LNCAP (cell line): ENCODE data around the gene TTLL11.

Experiments used
- TF ChIP-seq, protein P1 (sequence below): fragments of 450-650 bp; IDR thresholded peaks from 2 replicates; pipeline ENCODE4 v1.5.1; 2017; ENCODE audit warnings: mild to moderate bottlenecking

The TTLL11 gene

DNA sequence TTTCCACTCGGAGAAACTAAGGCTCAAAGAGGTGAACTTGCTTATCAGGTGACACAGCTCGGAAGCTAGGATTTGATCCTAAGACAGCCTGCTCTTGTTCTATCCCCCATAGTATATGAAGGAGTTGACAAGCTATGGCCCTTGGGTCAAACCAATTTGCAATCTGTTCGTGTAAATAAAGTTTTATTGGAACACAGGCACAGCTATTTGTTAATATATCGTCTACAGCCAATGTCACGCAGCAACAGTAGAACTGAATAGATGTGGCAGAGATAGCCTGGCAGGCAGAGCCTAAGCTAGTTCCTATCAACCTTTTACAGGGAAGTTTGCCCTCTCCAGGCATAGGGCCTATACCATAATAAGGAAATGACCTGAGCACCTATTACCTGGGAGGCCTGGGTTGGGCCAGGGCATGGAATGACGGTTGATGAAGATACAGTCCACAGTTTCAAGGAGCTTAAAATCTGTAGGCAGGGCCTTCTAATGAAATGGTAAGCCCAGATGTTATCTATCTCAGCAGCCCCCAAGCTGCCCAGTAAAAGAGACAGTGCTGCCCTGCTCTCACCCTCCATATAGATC, 179.0 kb downstream of the TTLL11 start:
- TF ChIP-seq, protein P1, sequence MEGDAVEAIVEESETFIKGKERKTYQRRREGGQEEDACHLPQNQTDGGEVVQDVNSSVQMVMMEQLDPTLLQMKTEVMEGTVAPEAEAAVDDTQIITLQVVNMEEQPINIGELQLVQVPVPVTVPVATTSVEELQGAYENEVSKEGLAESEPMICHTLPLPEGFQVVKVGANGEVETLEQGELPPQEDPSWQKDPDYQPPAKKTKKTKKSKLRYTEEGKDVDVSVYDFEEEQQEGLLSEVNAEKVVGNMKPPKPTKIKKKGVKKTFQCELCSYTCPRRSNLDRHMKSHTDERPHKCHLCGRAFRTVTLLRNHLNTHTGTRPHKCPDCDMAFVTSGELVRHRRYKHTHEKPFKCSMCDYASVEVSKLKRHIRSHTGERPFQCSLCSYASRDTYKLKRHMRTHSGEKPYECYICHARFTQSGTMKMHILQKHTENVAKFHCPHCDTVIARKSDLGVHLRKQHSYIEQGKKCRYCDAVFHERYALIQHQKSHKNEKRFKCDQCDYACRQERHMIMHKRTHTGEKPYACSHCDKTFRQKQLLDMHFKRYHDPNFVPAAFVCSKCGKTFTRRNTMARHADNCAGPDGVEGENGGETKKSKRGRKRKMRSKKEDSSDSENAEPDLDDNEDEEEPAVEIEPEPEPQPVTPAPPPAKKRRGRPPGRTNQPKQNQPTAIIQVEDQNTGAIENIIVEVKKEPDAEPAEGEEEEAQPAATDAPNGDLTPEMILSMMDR = no peak

DNA sequence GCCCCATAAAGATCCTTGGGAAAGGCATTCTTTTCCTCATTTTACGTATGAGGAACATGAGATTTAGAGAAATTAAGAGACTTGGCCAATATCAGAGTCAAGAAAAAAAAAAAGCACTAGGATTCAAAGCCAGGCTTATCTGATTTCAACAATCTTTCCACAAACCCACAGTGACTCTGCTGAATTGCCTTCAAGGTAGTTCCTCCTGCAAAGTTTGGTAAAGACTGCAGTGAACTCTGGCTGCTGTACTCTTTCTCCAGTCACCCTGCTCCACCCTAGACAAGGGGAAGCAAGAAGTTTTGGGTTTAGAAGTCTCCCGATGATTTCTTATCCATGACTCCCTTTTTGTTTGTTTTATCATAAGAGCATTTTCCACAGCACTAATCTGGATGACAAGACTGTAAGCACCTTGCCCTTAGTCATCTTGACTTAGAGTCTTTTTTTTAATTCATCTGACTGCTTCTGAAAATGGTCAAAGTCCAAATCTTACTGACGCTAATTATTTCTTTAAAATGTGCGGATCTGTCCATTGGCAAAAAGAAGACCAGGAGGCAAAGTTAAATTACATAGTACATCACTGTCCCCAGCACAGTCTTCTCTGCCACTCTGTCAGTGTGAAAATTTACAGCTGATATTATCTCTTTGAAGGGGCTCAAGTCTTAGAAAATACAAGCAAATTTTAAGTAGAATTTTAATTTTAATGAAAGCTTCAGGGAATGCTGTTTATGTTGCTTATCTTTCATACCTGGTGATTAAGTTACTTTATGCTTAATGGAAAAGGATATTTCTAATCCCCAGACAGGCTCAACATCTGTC, 180.1 kb downstream of the TTLL11 start:
- TF ChIP-seq, protein P1 = no peak

DNA sequence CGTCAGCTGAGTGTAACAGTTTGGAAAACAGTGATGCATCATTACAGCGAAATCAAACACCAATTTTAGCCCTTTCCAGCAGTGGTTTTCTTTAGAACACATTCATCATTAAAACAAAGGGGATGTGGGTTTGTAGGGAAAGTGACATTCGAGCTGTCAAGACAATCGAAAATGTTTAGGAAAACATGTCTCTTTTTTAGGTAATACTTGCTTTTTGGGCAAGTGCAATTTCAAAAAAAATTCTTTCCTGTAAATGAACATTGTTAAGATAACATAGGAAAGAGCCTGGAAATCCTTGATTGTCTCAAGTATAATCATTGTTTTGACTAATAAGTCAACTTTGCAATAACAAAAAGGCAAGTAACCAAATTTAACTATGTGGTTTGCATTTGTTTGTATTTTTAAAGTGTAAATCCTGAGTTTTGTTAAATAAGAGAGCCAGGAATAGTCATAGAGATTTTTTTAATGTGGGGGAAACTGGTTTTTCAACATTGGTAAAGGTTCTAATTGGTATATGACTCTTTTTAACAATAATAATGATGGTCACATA, 182.5 kb downstream of the TTLL11 start:
- TF ChIP-seq, protein P1 = no peak

DNA sequence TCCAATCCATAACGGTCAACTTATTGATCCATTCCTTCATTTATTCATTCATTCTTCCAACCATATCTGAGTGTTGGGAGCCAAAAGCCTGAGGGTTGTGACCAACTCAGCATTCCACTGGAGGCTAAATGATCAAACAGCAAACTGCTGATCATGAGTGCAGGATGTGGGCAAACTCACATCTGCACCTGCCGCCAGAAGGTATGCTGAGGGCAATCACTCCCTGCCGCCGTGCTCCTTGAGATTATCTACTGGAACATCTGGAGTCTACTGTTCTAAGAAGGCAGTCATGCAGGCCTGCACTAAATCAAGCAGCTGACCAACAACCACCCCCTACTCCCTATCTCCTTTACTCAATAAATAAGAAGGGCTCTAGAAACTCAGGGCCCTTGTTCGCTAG, 184.0 kb downstream of the TTLL11 start:
- TF ChIP-seq, protein P1 = no peak

DNA sequence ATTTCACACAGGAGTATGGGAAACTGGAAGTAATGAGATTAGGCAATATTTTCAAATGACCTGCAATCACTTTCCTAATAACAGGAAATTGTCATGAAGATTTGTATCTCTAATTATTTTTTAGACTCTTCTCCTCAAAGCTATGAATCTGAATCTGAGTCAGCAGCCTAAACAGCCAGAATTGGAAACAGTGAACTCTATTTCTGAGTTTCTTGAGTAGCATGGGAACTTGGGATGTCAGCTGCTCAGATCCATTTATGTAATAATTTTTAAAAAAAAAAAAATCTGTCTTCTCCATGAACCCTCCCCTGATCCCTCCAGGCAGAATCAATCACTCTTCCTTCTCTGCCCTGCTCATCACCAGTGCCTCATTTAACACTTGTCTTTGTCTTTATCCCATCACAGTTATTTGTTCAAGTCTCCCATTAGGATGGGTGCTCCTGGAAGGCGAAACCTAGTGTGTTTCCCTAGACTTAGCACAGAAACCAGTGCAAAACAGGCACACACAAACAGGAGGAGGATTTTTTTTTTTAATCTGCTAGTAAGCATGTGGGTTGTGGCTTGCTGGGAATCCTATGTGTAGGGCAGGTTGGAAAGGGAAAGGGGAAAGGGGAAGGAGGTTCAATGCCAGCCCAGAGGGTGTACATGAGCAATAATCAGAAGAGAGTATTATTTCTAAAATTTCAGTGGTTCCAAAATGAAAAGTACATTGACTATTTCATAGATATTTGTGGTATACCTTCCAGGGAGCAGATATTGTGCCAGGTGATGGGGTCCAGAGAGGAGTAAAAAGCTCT, 186.8 kb downstream of the TTLL11 start:
- TF ChIP-seq, protein P1 = no peak

DNA sequence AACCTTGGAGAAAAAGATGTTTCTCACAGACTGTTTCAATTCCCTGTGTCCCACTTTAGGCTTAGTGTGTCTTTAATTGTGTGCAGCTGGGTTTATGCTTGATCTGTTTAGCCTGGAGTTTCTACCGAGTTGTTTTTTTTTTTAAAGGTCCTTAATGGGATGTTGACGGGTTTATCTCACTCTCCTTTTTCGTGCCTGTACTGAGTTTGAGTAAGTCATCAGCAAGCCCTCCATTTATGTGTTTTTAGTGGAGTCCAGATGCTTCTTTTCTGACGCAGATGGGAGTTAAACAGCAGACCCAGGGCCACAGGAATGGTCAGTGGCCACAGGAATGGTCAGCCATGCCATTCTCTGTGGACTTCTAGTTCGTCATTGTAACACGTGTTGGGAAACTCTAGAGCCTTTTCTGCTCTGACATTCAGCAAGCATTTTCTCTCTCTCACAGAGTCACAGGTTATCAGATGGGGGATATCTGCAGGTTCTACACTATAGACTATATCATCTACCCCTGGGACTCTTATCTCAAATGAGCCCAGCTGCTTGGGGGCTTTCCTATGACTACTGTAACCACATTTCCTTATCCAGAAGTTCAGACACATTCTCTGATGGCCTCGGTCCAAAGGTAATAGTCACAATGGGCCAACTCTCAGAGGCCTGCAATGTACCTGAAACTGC, 190.5 kb downstream of the TTLL11 start:
- TF ChIP-seq, protein P1 = no peak

DNA sequence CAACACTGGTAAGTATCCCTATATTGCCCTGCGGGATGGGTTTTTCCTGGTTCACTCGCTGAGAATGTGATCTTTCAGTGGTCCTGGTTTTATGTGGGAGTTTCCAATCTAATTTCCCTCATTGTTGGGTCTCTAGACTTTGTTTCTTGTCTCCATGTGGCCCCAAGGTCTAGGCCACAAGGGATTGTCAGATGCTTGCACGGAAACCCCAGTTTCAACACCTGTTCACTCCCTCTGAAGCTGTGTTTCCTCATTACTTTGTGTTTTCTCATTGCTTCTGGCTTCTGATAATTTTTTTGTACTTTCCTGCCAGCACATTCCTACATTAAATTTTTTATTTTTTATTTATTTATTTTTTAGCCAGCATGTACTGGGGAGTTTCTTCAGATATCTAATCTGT, 191.5 kb downstream of the TTLL11 start:
- TF ChIP-seq, protein P1 = no peak
